A549 (cell line): ENCODE measurements around the gene WRNIP1.

Source experiments
- EHMT2 ChIP-seq: fragments of 200-600 bp; sonication (generic); IDR thresholded peaks from 2 replicates; pipeline ENCODE4 v1.6.1; 2016; ENCODE audit warnings: antibody characterized with exemption, low read depth, mild to moderate bottlenecking, moderate library complexity
- FOSL2 ChIP-seq, 2 experiments: fragments of 450-650 bp in 1 of 2; fragments of >200 bp in 1 of 2; sonication (Bioruptor Twin) in 1 of 2; formaldehyde crosslinking; IDR thresholded peaks; 2 replicates each; pipeline versions ENCODE4 v1.5.0 to v1.6.1; 2016 to 2020; ENCODE audit warnings: mild to moderate bottlenecking in 1 of 2, moderate library complexity in 1 of 2
- KDM1A ChIP-seq: fragments of 200-600 bp; sonication (generic); IDR thresholded peaks from 2 replicates; pipeline ENCODE4 v1.6.1; 2016; ENCODE audit warnings: low read depth, mild to moderate bottlenecking
- KDM5A ChIP-seq: fragments of 200-600 bp; sonication (generic); IDR thresholded peaks from 2 replicates; pipeline ENCODE4 v1.6.1; 2016; ENCODE audit warnings: antibody characterized with exemption, mild to moderate bottlenecking
- MAFK ChIP-seq: fragments of 450-650 bp; IDR thresholded peaks from 2 replicates; pipeline ENCODE4 v1.6.1; 2014; ENCODE audit not compliant: partially characterized antibody
- RAD21 ChIP-seq, 2 experiments: fragments of >200 bp in 1 of 2; sonication (Bioruptor Twin) in 1 of 2; formaldehyde crosslinking in 1 of 2; IDR thresholded peaks in 1 of 2; conservative IDR thresholded peaks in 1 of 2; 2 replicates in 1 of 2; 3 replicates in 1 of 2; pipeline ENCODE4 v1.6.1; 2012 to 2018; ENCODE audit warnings: inconsistent platforms in 1 of 2
- RNF2 ChIP-seq: fragments of 200-600 bp; sonication (generic); IDR thresholded peaks from 2 replicates; pipeline ENCODE4 v1.6.1; 2016; ENCODE audit warnings: low read depth, mild to moderate bottlenecking, antibody characterized with exemption, moderate library complexity, borderline replicate concordance
- TF ChIP-seq, protein P1 (sequence below): fragments of >200 bp; sonication (Bioruptor Twin); formaldehyde crosslinking; IDR thresholded peaks from 3 replicates; pipeline ENCODE4 v1.5.1; 2016
- TF ChIP-seq, protein P2 (sequence below): IDR thresholded peaks from 2 replicates; pipeline ENCODE4 v1.6.1; 2012
- TF ChIP-seq, protein P3 (sequence below): fragments of 200-600 bp; sonication (generic); IDR thresholded peaks from 2 replicates; pipeline ENCODE4 v1.6.1; 2016; ENCODE audit warnings: antibody characterized with exemption, mild to moderate bottlenecking, moderate library complexity
- TF ChIP-seq, protein P4 (sequence below): fragments of 450-650 bp; IDR thresholded peaks from 2 replicates; pipeline ENCODE4 v1.6.1; 2014; ENCODE audit warnings: antibody characterized with exemption

DNA sequence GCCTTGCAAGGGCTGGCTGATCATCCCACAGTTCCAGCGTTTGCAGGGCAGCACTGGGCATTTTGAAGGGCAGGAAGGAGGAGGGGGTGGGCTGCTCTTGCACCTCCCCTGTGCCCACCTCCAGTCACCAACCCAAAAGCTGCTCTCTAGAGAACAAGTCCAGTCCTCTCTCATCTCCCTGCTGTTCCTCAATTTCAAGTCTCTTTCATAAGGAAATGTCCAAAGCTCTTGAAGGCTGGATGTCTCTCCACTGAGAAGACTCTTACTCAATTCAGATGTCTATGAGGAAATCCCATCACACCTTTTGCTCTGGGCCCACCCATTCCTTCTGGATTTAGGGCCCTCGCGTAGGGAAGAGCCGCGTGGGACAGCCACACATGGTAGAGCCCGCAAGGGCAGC is 31.7 kb downstream of the WRNIP1 start:
- TF ChIP-seq KDM5A: no peak
- TF ChIP-seq, protein P1, sequence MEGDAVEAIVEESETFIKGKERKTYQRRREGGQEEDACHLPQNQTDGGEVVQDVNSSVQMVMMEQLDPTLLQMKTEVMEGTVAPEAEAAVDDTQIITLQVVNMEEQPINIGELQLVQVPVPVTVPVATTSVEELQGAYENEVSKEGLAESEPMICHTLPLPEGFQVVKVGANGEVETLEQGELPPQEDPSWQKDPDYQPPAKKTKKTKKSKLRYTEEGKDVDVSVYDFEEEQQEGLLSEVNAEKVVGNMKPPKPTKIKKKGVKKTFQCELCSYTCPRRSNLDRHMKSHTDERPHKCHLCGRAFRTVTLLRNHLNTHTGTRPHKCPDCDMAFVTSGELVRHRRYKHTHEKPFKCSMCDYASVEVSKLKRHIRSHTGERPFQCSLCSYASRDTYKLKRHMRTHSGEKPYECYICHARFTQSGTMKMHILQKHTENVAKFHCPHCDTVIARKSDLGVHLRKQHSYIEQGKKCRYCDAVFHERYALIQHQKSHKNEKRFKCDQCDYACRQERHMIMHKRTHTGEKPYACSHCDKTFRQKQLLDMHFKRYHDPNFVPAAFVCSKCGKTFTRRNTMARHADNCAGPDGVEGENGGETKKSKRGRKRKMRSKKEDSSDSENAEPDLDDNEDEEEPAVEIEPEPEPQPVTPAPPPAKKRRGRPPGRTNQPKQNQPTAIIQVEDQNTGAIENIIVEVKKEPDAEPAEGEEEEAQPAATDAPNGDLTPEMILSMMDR: no peak
- TF ChIP-seq, protein P2, sequence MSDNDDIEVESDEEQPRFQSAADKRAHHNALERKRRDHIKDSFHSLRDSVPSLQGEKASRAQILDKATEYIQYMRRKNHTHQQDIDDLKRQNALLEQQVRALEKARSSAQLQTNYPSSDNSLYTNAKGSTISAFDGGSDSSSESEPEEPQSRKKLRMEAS: no peak
- TF ChIP-seq RNF2: no peak
- TF ChIP-seq, protein P3, sequence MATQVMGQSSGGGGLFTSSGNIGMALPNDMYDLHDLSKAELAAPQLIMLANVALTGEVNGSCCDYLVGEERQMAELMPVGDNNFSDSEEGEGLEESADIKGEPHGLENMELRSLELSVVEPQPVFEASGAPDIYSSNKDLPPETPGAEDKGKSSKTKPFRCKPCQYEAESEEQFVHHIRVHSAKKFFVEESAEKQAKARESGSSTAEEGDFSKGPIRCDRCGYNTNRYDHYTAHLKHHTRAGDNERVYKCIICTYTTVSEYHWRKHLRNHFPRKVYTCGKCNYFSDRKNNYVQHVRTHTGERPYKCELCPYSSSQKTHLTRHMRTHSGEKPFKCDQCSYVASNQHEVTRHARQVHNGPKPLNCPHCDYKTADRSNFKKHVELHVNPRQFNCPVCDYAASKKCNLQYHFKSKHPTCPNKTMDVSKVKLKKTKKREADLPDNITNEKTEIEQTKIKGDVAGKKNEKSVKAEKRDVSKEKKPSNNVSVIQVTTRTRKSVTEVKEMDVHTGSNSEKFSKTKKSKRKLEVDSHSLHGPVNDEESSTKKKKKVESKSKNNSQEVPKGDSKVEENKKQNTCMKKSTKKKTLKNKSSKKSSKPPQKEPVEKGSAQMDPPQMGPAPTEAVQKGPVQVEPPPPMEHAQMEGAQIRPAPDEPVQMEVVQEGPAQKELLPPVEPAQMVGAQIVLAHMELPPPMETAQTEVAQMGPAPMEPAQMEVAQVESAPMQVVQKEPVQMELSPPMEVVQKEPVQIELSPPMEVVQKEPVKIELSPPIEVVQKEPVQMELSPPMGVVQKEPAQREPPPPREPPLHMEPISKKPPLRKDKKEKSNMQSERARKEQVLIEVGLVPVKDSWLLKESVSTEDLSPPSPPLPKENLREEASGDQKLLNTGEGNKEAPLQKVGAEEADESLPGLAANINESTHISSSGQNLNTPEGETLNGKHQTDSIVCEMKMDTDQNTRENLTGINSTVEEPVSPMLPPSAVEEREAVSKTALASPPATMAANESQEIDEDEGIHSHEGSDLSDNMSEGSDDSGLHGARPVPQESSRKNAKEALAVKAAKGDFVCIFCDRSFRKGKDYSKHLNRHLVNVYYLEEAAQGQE: no peak
- TF ChIP-seq, protein P4, sequence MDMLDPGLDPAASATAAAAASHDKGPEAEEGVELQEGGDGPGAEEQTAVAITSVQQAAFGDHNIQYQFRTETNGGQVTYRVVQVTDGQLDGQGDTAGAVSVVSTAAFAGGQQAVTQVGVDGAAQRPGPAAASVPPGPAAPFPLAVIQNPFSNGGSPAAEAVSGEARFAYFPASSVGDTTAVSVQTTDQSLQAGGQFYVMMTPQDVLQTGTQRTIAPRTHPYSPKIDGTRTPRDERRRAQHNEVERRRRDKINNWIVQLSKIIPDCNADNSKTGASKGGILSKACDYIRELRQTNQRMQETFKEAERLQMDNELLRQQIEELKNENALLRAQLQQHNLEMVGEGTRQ: no peak
- TF ChIP-seq FOSL2 (IDR thresholded peaks at IDR 0.05): no peak
- no peak for TF ChIP-seq FOSL2 (CRISPR knock-in tag; IDR thresholded peaks at IDR 0.05)
- no peak for TF ChIP-seq RAD21 (conservative IDR thresholded peaks at IDR 0.05 in 1 of 2, IDR thresholded peaks at IDR 0.05 in 1 of 2)
- TF ChIP-seq KDM1A: no peak
- TF ChIP-seq EHMT2: no peak
- no peak for TF ChIP-seq MAFK
